ENCODE data around the gene STX8. TPM values are rescaled to one million over a fixed set of nuclear protein-coding genes. Genes with fewer than 3 reads are reported as not detected.
"Not testable (repeated sequence)": the region's sequence is repeated elsewhere in the genome, so short reads cannot be mapped to it uniquely, and the experiment has no call there.

The STX8 gene
- total and polyA plus RNA-seq, 3 experiments from 2014 or later, result 63.3 to 171 (median 64.8) TPM

DNA sequence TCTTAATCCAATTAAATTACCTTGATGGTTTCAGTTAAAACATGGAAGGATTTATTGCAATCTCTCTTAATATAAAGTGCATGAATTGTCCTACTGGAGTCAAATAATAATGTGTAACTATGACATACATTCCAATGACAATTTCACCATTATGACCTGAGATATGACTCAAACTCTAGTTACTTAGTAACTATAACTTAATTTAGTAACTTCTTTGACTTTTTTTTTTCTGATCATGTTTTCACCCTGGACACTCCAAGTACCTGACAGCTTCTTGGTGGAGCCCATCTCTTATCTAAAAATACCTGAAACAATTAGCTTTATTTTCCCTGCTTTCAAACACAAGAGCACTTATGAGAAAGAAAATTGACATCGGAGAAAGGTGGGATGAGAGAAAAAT lies 123.7 kb downstream of the STX8 start:
- CTCF ChIA-PET, result no interaction called here
- peak overlapping the region in 1 of 8 donors; percentile 32 for H3K27ac Mint-ChIP-seq
- no peaks in the 10 kb centered on the region for H3K27me3 Mint-ChIP-seq

DNA sequence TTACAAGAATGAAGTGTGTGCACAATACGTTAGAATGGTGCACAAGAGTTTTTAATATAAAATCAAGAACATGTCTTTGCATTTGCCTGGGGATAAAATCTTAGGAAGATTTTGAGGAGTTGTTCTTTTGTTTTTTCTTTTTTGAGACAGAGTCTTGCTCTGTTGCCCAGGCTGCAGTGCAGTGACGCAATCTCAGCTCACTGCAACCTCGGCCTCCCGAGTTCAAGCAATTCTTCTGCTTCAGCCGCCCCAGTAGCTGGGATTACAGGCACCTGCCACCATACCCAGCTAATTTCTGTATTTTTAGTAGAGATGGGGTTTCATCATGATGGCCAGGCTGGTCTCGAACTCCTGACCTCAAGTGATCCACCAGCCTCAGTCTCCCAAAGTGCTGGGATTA lies 128.3 kb downstream of the STX8 start:
- POLR2A ChIA-PET; H3K4me1 ChIP-seq (ENCODE audit: insufficient read depth, low read length); H3K9me3 ChIP-seq (ENCODE audit: low read length); H3K27me3 ChIP-seq (ENCODE audit: insufficient read depth, low read length, poor library complexity, severe bottlenecking); H3K36me3 Mint-ChIP-seq; H3K27ac ChIP-seq (ENCODE audit: low read depth, low read length); H3K4me3 Mint-ChIP-seq; H3K36me3 ChIP-seq (ENCODE audit: insufficient read depth, low read length); DNase-seq; H3K27me3 Mint-ChIP-seq; H3K9me3 Mint-ChIP-seq; H3K4me3 ChIP-seq (ENCODE audit: low read length); CTCF ChIA-PET; H3K4me1 Mint-ChIP-seq; H3K27ac Mint-ChIP-seq: not testable (repeated sequence)

More for the DNA sequence above, 123.7 kb downstream of the STX8 start:
- H3K4me1 ChIP-seq (ENCODE audit: insufficient read depth, low read length), result no peaks in the 10 kb centered on the region
- H3K27ac ChIP-seq (ENCODE audit: low read depth, low read length), result no peak overlapping the region
- no peak overlapping the region for H3K4me3 ChIP-seq (ENCODE audit: low read length)
- no peaks in the 10 kb centered on the region for H3K36me3 ChIP-seq (ENCODE audit: insufficient read depth, low read length)
- POLR2A ChIA-PET, result no interaction called here
- no peak for DNase-seq
- H3K27me3 ChIP-seq (ENCODE audit: insufficient read depth, low read length, poor library complexity, severe bottlenecking), result no peaks in the 10 kb centered on the region
- Mint-ChIP-seq H3K9me3 (no peaks in the 10 kb centered on the region), H3K4me3 (no peak overlapping the region), H3K36me3 (peaks cover 1 to 2% (median 1%) of the 10 kb centered on the region in 3 donors), H3K4me1 (no peaks in the 10 kb centered on the region)
- H3K9me3 ChIP-seq (ENCODE audit: low read length), result no peaks in the 10 kb centered on the region

- no peak for DNase-seq
- Mint-ChIP-seq H3K27ac (no peak overlapping the region), H3K4me1 (peaks cover 0 to 2% (median 0%) of the 10 kb centered on the region in 3 donors), H3K4me3 (no peak overlapping the region), H3K9me3 (no peaks in the 10 kb centered on the region), H3K27me3 (no peaks in the 10 kb centered on the region), H3K36me3 (peaks cover 0 to 5% (median 5%) of the 10 kb centered on the region in 3 donors)
- H3K9me3 ChIP-seq (ENCODE audit: low read length), result no peaks in the 10 kb centered on the region
- H3K36me3 ChIP-seq (ENCODE audit: insufficient read depth, low read length), result no peaks in the 10 kb centered on the region
- no peak overlapping the region for H3K27ac ChIP-seq (ENCODE audit: low read depth, low read length)
- no peaks in the 10 kb centered on the region for H3K4me1 ChIP-seq (ENCODE audit: insufficient read depth, low read length)
- ChIA-PET POLR2A (no interaction called here), CTCF (no interaction called here)
- H3K4me3 ChIP-seq (ENCODE audit: low read length), result no peak overlapping the region
- H3K27me3 ChIP-seq (ENCODE audit: insufficient read depth, low read length, poor library complexity, severe bottlenecking), result no peaks in the 10 kb centered on the region
Measured at GRCh38 chr17:9446528-9446927, 129.1 kb downstream of the STX8 start.

DNA sequence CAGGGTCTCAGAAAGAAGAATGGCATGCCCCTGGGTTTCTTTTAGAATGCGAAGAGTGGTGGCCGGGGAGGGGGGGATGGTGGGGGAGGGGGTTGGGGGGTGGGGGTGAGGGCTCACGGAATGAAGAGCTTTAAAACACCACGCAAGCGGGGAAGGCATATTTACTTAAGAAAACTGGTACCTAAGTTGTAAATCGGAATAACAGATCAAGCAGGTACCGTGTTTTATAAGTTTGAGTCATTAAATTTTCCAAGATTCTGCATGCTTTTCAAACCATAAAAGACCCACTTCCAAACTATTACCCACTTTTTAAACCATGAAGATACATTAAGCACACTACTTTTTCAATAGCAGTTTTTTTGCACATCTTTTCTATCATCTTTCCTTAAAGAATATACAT lies 130.2 kb downstream of the STX8 start:
- H3K36me3 ChIP-seq (ENCODE audit: insufficient read depth, low read length), result no peaks in the 10 kb centered on the region
- peaks cover 0 to 2% (median 0%) of the 10 kb centered on the region in 3 donors for H3K4me1 Mint-ChIP-seq
- no peak overlapping the region for H3K4me3 ChIP-seq (ENCODE audit: low read length)
- H3K27ac Mint-ChIP-seq, result no peak overlapping the region
- H3K27ac ChIP-seq (ENCODE audit: low read depth, low read length), result no peak overlapping the region
- CTCF ChIA-PET, result no interaction called here
- H3K9me3 Mint-ChIP-seq, result no peaks in the 10 kb centered on the region
- POLR2A ChIA-PET, result no interaction called here
- no peak for DNase-seq
- H3K36me3 Mint-ChIP-seq, result peaks cover 3 to 11% (median 5%) of the 10 kb centered on the region in 3 donors
- H3K9me3 ChIP-seq (ENCODE audit: low read length), result no peaks in the 10 kb centered on the region
- no peaks in the 10 kb centered on the region for H3K4me1 ChIP-seq (ENCODE audit: insufficient read depth, low read length)
- no peaks in the 10 kb centered on the region for H3K27me3 Mint-ChIP-seq
- no peak overlapping the region for H3K4me3 Mint-ChIP-seq
- no peaks in the 10 kb centered on the region for H3K27me3 ChIP-seq (ENCODE audit: insufficient read depth, low read length, poor library complexity, severe bottlenecking)

DNA sequence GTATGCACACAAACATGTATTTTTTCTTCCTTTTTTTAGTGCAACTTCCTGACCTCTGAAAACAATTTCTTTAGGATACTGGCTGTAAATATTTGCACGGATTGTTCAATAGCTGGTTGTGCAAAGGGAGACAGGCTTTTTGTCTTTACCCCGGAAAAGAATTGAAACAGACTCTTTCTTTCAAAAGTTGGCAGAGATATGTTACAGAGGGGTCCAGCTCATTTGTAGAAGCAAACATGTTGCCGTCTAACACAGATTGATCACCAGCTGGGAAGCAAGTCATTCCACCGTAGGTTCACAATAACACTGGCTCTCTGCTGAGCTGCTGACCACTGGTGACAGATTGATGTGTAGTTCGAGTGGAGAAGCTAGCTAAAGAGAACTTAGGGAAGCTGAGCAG lies 130.9 kb downstream of the STX8 start:
- Histone ChIP-seq H3K9me3 (ENCODE audit: low read length) (no peaks in the 10 kb centered on the region), H3K27ac (ENCODE audit: low read depth, low read length) (no peak overlapping the region), H3K36me3 (ENCODE audit: insufficient read depth, low read length) (no peaks in the 10 kb centered on the region), H3K4me1 (ENCODE audit: insufficient read depth, low read length) (no peaks in the 10 kb centered on the region), H3K4me3 (ENCODE audit: low read length) (no peak overlapping the region), H3K27me3 (ENCODE audit: insufficient read depth, low read length, poor library complexity, severe bottlenecking) (no peaks in the 10 kb centered on the region)
- POLR2A ChIA-PET, result no interaction called here
- Mint-ChIP-seq H3K36me3 (peaks cover 3 to 16% (median 7%) of the 10 kb centered on the region in 3 donors), H3K4me3 (no peak overlapping the region), H3K9me3 (no peaks in the 10 kb centered on the region), H3K4me1 (peaks cover 0 to 2% (median 0%) of the 10 kb centered on the region in 3 donors), H3K27ac (no peak overlapping the region), H3K27me3 (no peaks in the 10 kb centered on the region)
- no peak for DNase-seq
- CTCF ChIA-PET, result no interaction called here

DNA sequence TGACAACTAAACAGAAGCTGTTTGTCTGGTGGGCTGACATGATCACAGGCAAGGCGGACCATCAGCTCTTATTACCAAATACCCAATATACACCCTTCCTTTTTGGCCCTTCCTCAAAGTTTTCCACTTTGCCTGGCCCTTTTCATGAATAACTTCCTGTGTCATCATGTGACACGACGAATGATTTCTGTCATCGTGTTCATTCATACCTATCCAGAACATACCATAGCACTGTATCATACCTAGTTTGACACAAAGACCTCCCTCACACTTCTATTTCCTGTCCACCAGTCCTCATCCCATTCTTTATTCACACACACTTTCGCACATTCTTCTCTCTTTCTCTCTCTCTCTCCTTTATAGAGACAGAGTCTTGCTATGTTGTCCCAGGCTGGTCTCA lies 131.8 kb downstream of the STX8 start:
- H3K9me3 Mint-ChIP-seq, result no peaks in the 10 kb centered on the region
- no peak for DNase-seq
- peak overlapping the region in 1 of 8 donors; percentile 40 for H3K27ac Mint-ChIP-seq
- peaks cover 3 to 15% (median 7%) of the 10 kb centered on the region in 3 donors for H3K36me3 Mint-ChIP-seq
- ChIA-PET CTCF (no interaction called here), POLR2A (interaction anchor here (1.0 kb wide), 1 partner anchor 26 kb away, joined by 3 read pairs; no protein-coding TSS in a partner anchor)
- H3K27me3 Mint-ChIP-seq, result no peaks in the 10 kb centered on the region
- Histone ChIP-seq H3K36me3 (ENCODE audit: insufficient read depth, low read length) (no peaks in the 10 kb centered on the region), H3K27ac (ENCODE audit: low read depth, low read length) (no peak overlapping the region), H3K27me3 (ENCODE audit: insufficient read depth, low read length, poor library complexity, severe bottlenecking) (no peaks in the 10 kb centered on the region), H3K9me3 (ENCODE audit: low read length) (no peaks in the 10 kb centered on the region), H3K4me3 (ENCODE audit: low read length) (no peak overlapping the region), H3K4me1 (ENCODE audit: insufficient read depth, low read length) (no peaks in the 10 kb centered on the region)
- peaks cover 0 to 2% (median 0%) of the 10 kb centered on the region in 3 donors for H3K4me1 Mint-ChIP-seq
- H3K4me3 Mint-ChIP-seq, result no peak overlapping the region

DNA sequence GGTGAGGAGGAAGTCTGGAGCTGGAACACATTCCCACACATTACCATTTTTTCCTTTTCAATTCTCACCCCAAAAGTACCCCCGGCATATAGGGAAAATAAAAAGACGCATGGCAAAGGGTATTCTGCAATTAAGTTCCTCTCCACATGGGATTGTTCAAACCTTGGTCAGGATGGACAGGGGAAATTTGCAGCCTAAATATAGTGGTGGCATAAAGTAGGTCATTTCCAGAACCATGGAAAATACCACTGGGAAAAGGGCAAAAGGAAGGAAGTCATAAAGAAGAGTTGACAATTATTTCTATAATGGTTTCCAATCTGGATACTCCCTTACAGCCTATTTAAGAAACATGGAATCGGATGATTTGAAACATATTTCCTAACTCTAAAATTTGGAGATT lies 135.8 kb downstream of the STX8 start:
- no peaks in the 10 kb centered on the region for H3K9me3 ChIP-seq (ENCODE audit: low read length)
- Mint-ChIP-seq H3K4me3 (no peak overlapping the region), H3K27ac (peak overlapping the region in 1 of 8 donors; percentile 67), H3K9me3 (no peaks in the 10 kb centered on the region), H3K4me1 (peaks cover 0 to 4% (median 2%) of the 10 kb centered on the region in 3 donors), H3K36me3 (peaks cover 3 to 26% (median 9%) of the 10 kb centered on the region in 3 donors), H3K27me3 (no peaks in the 10 kb centered on the region)
- POLR2A ChIA-PET, result no interaction called here
- DNase-seq, result no peak
- no peak overlapping the region for H3K4me3 ChIP-seq (ENCODE audit: low read length)
- no peaks in the 10 kb centered on the region for H3K36me3 ChIP-seq (ENCODE audit: insufficient read depth, low read length)
- H3K27ac ChIP-seq (ENCODE audit: low read depth, low read length), result no peak overlapping the region
- CTCF ChIA-PET, result no interaction called here
- H3K4me1 ChIP-seq (ENCODE audit: insufficient read depth, low read length), result no peaks in the 10 kb centered on the region
- no peaks in the 10 kb centered on the region for H3K27me3 ChIP-seq (ENCODE audit: insufficient read depth, low read length, poor library complexity, severe bottlenecking)

- peaks cover 19 to 25% (median 23%) of the 10 kb centered on the region in 3 donors for H3K4me1 Mint-ChIP-seq
- H3K27ac ChIP-seq (ENCODE audit: low read depth, low read length), result no peak overlapping the region
- H3K36me3 ChIP-seq (ENCODE audit: insufficient read depth, low read length), result no peaks in the 10 kb centered on the region
- no peaks in the 10 kb centered on the region for H3K27me3 Mint-ChIP-seq
- DNase-seq, result no peak
- no peaks in the 10 kb centered on the region for H3K9me3 ChIP-seq (ENCODE audit: low read length)
- peak overlapping the region in 1 of 8 donors; percentile 19 for H3K27ac Mint-ChIP-seq
- ChIA-PET POLR2A (no interaction called here), CTCF (no interaction called here)
- H3K27me3 ChIP-seq (ENCODE audit: insufficient read depth, low read length, poor library complexity, severe bottlenecking), result no peaks in the 10 kb centered on the region
- H3K4me1 ChIP-seq (ENCODE audit: insufficient read depth, low read length), result no peaks in the 10 kb centered on the region
- peaks cover 3 to 30% (median 5%) of the 10 kb centered on the region in 3 donors for H3K36me3 Mint-ChIP-seq
- no peak overlapping the region for H3K4me3 ChIP-seq (ENCODE audit: low read length)
- no peaks in the 10 kb centered on the region for H3K9me3 Mint-ChIP-seq
- no peak overlapping the region for H3K4me3 Mint-ChIP-seq
Measured at GRCh38 chr17:9436630-9437029, 139.0 kb downstream of the STX8 start.

DNA sequence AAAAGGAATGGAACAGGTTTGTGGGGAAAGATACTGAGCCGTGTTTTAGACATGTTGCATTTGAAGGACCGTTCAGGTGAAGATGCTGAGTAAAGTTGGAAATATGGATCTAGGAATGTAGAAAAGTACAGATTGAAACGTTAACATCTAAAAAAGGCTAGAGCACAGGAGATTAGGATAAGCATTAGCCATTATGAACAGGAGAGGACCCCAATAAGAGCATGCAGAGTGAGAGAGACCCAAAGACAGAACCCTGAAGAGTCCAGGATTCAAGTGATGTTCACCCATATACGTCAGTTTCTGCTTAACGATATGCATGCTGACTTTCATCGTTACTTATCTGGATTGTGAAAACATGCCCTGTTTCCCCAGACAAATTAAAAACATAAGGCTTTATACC lies 140.5 kb downstream of the STX8 start:
- Mint-ChIP-seq H3K4me3 (no peak overlapping the region), H3K4me1 (peaks cover 19 to 25% (median 23%) of the 10 kb centered on the region in 3 donors), H3K27me3 (no peaks in the 10 kb centered on the region), H3K36me3 (peaks cover 0 to 25% (median 5%) of the 10 kb centered on the region in 3 donors), H3K9me3 (no peaks in the 10 kb centered on the region), H3K27ac (no peak overlapping the region)
- ChIA-PET POLR2A (no interaction called here), CTCF (no interaction called here)
- H3K4me1 ChIP-seq (ENCODE audit: insufficient read depth, low read length), result no peaks in the 10 kb centered on the region
- H3K27me3 ChIP-seq (ENCODE audit: insufficient read depth, low read length, poor library complexity, severe bottlenecking), result no peaks in the 10 kb centered on the region
- H3K27ac ChIP-seq (ENCODE audit: low read depth, low read length), result no peak overlapping the region
- H3K9me3 ChIP-seq (ENCODE audit: low read length), result no peaks in the 10 kb centered on the region
- H3K4me3 ChIP-seq (ENCODE audit: low read length), result no peak overlapping the region
- H3K36me3 ChIP-seq (ENCODE audit: insufficient read depth, low read length), result no peaks in the 10 kb centered on the region
- no peak for DNase-seq
